ENCODE results near the gene SYNGR2. TPM values are rescaled to one million over a fixed set of nuclear protein-coding genes. Genes with fewer than 3 reads are reported as not detected.

Gene SYNGR2
- total and polyA plus RNA-seq, 2 of the 8 experiments (the other 6 are each of a cell fraction or from before 2014, with no cell fraction given), result 50.0 to 139 TPM

DNA sequence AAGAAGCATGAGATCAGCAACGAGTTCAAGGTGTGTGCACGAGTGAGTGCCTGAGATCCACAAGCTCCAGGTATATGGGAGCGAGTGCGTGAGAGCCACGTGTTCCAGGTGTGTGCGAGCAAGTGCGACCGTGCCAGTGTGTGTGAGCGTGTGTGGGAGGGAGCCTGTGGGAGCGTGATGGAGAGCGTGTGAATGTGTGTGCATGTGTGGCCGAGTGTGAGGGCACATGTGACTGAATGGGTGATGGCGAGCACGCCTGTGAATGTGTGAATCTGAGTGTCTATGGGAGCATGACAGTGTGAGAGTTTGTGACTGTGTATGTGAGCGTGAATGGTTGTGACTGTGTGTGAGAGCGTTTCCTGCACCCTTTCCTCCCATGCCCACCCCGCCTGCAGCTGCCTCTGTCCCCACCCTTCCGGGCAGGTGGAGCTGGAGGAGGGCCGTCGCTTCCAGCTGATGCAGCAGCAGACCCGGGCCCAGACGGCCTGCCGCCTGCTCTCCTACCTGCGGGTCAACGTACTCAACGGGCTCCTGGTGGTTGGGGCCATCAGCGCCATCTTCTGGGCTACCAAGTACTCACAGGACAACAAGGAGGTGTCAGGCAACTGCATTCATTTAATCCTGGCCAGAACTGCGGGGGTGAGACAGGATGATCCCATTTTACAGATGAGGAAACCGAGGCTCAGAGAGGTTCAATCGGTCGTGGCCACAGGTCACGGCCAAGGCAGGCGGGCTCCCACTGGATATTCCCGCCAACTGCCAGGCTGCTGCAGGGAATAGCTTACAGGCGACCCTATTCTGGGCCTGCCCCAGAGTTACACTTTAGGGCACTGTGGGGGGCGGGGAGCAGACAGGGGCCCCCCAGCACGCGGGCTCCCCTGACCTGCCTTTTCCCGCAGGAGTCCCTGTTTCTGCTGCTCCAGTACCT is 34.1 kb upstream of the SYNGR2 start:
- FAIRE-seq (peak; percentile 36), DNase-seq (ENCODE audit: low read depth in 1 of 2, low spot score in 2 of 2) (peak; percentile 72 to 87)
- Histone ChIP-seq H3K14ac (ENCODE audit: insufficient read length) (no peak overlapping the region), H4K8ac (ENCODE audit: extremely low read depth, insufficient read depth, low read length) (peak overlapping the region; percentile 86), H3K9ac (replicated peaks in 1 of 4; ENCODE audit: extremely low read depth in 1 of 4, low read depth in 3 of 4, low read length in 3 of 4) (peak overlapping the region in 1 of 4 experiments; percentile 13; a peak in 1 of 7 replicates), H2BK20ac (ENCODE audit: low read length) (peak overlapping the region; percentile 68), H3K79me2 (ENCODE audit: control insufficient read depth in 1 of 2, insufficient read depth in 2 of 2, low read length in 2 of 2) (no peaks in the 10 kb centered on the region), H3K27ac (ENCODE audit: low read depth, low read length) (no peak overlapping the region), H3K4me2 (ENCODE audit: insufficient read depth in 1 of 2, low read depth in 2 of 2, low read length in 2 of 2) (no peak overlapping the region), H2AK5ac (ENCODE audit: low read depth, low read length) (peak overlapping the region; percentile 95), H3K23ac (ENCODE audit: insufficient read length) (no peak overlapping the region), H3K4ac (replicated peaks; ENCODE audit: insufficient read length, low read depth, low read length) (peak overlapping the region; percentile 11), H3K79me1 (ENCODE audit: low read depth, low read length) (no peaks in the 10 kb centered on the region), H2AFZ (ENCODE audit: low read length) (no peak overlapping the region), H4K5ac (ENCODE audit: insufficient read length, low read depth, low read length) (peak overlapping the region; percentile 15), H3K56ac (replicated peaks; ENCODE audit: insufficient read length, low read depth, low read length) (no peak overlapping the region), H2BK15ac (ENCODE audit: low read length) (peak overlapping the region; percentile 96), H3K4me3 (ENCODE audit: extremely low read depth in 1 of 4, insufficient read depth in 2 of 4, low read depth in 3 of 4, low read length in 4 of 4) (no peak overlapping the region; a peak in 1 of 8 replicates), H3K18ac (ENCODE audit: extremely low read depth, low read length) (peak overlapping the region; percentile 25; the same call in 1 of the 2 replicates), H4K91ac (replicated peaks; ENCODE audit: insufficient read length, low read length) (peak overlapping the region; percentile 83), H3K4me1 (replicated peaks in 1 of 4; ENCODE audit: control insufficient read depth in 3 of 4, insufficient read depth in 4 of 4, low read length in 3 of 4) (peaks cover 0 to 22% (median 7%) of the 10 kb centered on the region in 4 experiments; a peak in 5 of 7 replicates), H2BK12ac (ENCODE audit: low read depth, low read length) (peak overlapping the region; percentile 98; the same call in 1 of the 2 replicates), H2BK5ac (ENCODE audit: low read depth, low read length) (peak overlapping the region; percentile 54; the same call in 1 of the 2 replicates), H3K27me3 (replicated peaks in 1 of 4; ENCODE audit: control insufficient read depth in 3 of 4, extremely low read depth in 1 of 4, insufficient read depth in 3 of 4, low read length in 3 of 4) (peaks cover 0 to 26% (median 17%) of the 10 kb centered on the region in 4 experiments; a peak in 5 of 7 replicates), H3K36me3 (ENCODE audit: control insufficient read depth in 2 of 4, insufficient read depth in 4 of 4, low read length in 3 of 4) (no peaks in the 10 kb centered on the region), H3K23me2 (ENCODE audit: low read depth, low read length) (no peaks in the 10 kb centered on the region; the same call in 1 of the 2 replicates), H4K20me1 (replicated peaks in 1 of 2; ENCODE audit: control insufficient read depth in 1 of 2, insufficient read depth in 2 of 2, low read length in 2 of 2) (peaks cover 0 to 4% of the 10 kb centered on the region in 2 experiments), H2BK120ac (replicated peaks; ENCODE audit: low read depth, low read length) (no peak overlapping the region), H3K9me3 (ENCODE audit: insufficient read depth in 2 of 2, low read depth in 1 of 2, low read length in 1 of 2) (no peaks in the 10 kb centered on the region)
- 55% methylated on average over 38 of the region's 39 CpGs; no CpG with 5 or more reads in 1 of the 2 experiments for WGBS, 2 experiments (ENCODE audit: extremely low coverage in 1 of 2, insufficient coverage in 1 of 2, insufficient read length in 1 of 2, insufficient replicate concordance in 2 of 2, low coverage in 1 of 2, low lambda C conversion rate in 2 of 2, missing lambda C conversion rate in 1 of 2)
- CTCF ChIA-PET (ENCODE audit: partially characterized antibody), result interaction anchor here (0.6 to 8.0 kb wide), 26 partner anchors 10 to 594 kb away, joined by 3 to 122 read pairs (median 4); partner anchors contain the start of genes AFMID, TK1 and TMC6
- POLR2A ChIA-PET (ENCODE audit: partially characterized antibody), result interaction anchor here (0.6 to 4.6 kb wide), 7 partner anchors 18 to 80 kb away, joined by 3 to 16 read pairs (median 4); partner anchors contain the start of genes AFMID, BIRC5 and TK1
- TF ChIP-seq, protein P1, sequence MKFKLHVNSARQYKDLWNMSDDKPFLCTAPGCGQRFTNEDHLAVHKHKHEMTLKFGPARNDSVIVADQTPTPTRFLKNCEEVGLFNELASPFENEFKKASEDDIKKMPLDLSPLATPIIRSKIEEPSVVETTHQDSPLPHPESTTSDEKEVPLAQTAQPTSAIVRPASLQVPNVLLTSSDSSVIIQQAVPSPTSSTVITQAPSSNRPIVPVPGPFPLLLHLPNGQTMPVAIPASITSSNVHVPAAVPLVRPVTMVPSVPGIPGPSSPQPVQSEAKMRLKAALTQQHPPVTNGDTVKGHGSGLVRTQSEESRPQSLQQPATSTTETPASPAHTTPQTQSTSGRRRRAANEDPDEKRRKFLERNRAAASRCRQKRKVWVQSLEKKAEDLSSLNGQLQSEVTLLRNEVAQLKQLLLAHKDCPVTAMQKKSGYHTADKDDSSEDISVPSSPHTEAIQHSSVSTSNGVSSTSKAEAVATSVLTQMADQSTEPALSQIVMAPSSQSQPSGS (IDR thresholded peaks at IDR 0.05; ENCODE audit: low read length), result 0 out of 2 replicates have a peak, but pooled peaks have one; percentile 20
- TF ChIP-seq RAD21 (IDR thresholded peaks at IDR 0.05 in 1 of 2, conservative IDR thresholded peaks at IDR 0.05 in 1 of 2; ENCODE audit: low read depth in 2 of 2, low read length in 2 of 2), result peak; percentile 65 to 82
- TF ChIP-seq BRCA1 (IDR thresholded peaks at IDR 0.05; ENCODE audit: low read depth, low read length), result no peak
- TF ChIP-seq GABPA (IDR thresholded peaks at IDR 0.05; ENCODE audit: borderline replicate concordance, insufficient read depth, low read length), result no peak
- peak; percentile 99 for TF ChIP-seq KDM1A (IDR thresholded peaks at IDR 0.05; ENCODE audit: borderline replicate concordance, low read length)
- peak; percentile 72; the same call in 1 of the 2 replicates for TF ChIP-seq EGR1 (IDR thresholded peaks at IDR 0.05; ENCODE audit: borderline replicate concordance, low read depth, low read length)
- 0 out of 2 replicates have a peak, but pooled peaks have one; percentile 34 for TF ChIP-seq SP4 (IDR thresholded peaks at IDR 0.05; ENCODE audit: low read length)
- TF ChIP-seq SP2 (IDR thresholded peaks at IDR 0.05; ENCODE audit: low read length), result no peak

Measured in H1 (cell line).